Activated T-helper 9 cell treated with anti-CD3 and anti-CD28 coated beads, Interleukin-2, amount 50 U/mL, for 16 hours (primary cell): ENCODE measurements around the gene MUC2.
"Not testable (repeated sequence)": the region's sequence is repeated elsewhere in the genome, so short reads cannot be mapped to it uniquely, and the experiment has no call there.

Experiments used
- DNase-seq: peaks from one replicate; pipeline ENCODE4 v3.0.0-alpha.2; 2020; ENCODE audit warnings: low read depth

Gene MUC2

DNA sequence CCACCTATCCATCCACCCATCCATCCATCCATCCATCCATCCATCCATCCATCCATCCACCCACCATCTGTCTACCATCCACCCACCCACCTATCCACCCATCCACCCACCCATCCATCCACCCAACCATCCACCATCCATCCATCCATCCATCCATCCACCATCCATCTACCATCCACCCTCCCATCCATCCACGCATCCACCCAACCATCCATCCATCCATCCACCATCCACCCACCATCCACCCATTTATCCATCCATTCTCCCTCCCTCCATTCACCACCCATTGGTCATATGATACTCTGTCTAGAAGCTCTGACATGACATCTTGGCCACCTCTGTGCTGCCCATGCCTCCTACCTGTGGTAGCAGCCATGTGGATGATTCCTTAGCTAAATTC lies 31.7 kb downstream of the MUC2 start:
- no peak for DNase-seq

DNA sequence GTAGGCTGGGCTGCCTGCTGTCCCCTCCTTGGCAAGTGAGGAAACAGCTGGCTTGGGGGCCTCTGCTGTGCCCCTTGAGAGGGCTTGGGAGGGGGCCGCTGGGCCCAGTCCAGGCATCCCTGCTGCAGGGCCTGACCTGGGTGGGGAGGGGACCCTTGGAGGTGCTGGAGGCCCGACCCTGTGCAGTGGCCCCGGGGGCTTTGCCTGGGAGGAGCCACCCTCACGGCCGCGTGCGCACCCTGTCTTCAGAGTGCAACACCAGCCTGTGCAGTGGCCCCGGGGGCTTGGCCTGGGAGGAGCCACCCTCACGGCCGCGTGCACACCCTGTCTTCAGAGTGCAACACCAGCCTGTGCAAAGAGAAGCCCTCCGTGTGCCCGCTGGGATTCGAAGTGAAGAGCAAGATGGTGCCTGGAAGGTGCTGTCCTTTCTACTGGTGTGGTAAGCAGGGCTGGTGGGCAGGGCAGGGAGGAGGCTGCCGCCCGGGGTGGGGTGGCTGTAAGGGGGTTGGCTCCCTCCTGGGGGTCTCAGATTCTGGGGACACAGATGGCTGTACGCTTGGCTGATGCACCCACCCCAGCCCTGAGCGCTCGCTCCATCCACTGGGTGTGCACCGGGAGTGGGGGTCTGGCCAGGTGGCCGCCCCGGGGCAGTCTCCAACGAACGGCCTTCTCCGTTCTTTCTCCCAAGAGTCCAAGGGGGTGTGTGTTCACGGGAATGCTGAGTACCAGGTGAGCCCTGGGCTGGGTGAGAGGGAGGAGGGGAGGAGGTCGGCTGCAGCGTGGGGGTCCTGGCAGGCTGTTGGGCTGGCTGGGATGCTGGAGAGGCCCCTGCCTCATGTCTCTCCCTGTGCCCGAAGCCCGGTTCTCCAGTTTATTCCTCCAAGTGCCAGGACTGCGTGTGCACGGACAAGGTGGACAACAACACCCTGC lies 32.9 kb downstream of the MUC2 start:
- DNase-seq, result no peak

DNA sequence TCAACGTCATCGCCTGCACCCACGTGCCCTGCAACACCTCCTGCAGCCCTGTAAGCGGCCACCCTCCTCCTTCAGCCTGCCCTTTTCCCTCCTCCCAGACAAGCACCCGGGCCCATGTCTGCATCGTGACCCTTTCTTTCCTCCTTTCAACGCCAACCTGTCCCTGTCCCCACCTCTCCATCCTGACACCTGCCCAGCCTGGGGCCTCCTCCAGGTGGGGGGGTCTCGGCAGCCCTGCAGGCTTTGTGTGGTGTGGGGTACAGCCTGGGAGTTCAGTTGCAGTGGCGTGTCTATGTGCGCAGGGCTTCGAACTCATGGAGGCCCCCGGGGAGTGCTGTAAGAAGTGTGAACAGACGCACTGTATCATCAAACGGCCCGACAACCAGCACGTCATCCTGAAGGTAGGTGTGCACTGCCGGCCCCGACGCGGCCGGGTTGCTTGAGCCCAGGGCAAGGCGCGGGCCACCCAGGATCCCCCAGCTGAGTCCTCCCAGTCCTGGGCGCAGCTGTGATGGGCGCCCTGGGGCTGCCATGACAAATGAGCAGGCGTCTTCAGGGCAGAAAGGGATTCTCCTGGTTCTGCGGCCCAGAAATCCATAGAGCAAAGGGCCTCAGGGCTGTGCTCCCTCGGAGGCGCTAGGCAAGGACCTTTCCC lies 33.7 kb downstream of the MUC2 start:
- DNase-seq, result no peak

DNA sequence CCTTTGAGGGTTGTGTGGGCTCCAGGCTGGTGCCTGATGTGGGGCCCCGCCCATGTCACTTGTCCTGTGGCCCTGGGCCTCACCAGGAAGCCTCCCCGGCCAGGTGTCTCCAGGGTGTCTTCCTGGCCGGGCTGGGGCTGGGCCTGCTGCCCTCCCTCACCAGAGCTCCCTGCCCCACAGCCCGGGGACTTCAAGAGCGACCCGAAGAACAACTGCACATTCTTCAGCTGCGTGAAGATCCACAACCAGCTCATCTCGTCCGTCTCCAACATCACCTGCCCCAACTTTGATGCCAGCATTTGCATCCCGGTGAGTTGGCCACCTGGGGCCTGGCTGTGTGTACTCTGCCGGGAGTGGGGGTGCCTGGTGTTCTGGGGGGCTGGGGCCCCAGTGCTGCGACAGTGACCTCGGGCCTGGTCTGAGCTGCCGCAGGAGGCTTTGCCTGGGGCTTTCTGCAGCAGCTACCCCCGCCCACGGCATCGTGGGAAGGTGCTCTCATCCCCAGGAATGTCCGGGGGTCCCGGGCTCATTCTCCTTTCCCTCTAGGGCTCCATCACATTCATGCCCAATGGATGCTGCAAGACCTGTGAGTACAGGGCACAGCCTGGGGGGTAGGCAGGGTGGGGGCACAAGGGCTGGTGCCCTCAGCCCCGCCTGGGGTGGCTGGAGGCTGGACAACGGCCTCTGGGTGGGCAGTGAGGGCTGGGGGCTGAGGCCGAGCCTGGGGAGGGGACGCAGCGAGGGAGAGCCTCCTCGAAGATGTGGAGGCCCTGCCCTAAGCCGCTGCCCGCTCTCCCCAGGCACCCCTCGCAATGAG lies 34.6 kb downstream of the MUC2 start:
- DNase-seq, result no peak

DNA sequence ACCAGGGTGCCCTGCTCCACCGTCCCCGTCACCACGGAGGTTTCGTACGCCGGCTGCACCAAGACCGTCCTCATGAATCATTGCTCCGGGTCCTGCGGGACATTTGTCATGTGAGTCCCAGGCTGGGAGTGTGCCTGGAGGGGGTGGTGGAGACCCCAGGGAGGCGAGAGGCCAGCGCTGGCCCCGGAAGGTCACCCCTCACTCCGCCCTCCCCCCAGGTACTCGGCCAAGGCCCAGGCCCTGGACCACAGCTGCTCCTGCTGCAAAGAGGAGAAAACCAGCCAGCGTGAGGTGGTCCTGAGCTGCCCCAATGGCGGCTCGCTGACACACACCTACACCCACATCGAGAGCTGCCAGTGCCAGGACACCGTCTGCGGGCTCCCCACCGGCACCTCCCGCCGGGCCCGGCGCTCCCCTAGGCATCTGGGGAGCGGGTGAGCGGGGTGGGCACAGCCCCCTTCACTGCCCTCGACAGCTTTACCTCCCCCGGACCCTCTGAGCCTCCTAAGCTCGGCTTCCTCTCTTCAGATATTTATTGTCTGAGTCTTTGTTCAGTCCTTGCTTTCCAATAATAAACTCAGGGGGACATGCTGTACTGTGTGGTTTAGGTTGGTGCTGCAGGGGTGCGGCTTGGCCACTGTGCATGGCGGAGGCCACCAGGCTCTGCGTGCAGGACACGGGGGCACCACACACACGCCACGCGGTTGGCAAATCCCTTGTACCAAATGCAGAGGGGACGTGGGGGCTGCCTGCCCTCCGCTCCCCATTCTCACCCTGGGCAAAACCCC lies 35.4 kb downstream of the MUC2 start:
- DNase-seq, result no peak

DNA sequence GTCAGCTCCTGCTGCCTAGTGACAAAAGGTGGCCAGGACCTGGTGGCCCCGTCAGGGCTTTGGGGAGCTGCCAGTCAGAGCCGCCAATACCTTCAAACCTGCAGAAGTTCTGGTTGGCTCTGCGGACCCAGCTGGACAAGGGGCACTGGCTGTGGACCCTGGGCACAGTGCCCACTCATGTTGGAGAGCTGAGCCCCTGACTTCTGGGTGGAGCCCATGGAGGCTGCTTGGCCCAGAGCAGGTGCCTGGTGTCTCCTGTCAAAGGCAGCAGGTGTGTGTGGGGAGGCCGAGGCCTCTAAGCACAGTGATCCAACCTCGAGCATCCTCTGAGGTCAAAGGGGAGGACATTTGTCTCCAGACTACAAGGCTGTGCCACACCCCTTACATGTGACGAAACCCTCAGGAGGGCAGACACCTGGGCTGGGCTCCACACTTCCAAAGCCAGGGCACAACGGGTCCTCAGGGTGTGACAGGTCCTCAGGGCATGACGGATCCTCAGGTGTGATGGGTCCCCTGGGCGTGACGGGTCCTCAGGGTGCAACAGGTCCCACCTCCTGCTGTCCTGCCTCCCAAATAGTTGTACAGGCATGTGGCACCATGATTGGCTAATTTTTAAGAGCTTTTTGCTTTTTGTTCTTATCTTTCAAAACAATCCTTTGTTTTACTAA lies 37.0 kb downstream of the MUC2 start:
- DNase-seq, result no peak

DNA sequence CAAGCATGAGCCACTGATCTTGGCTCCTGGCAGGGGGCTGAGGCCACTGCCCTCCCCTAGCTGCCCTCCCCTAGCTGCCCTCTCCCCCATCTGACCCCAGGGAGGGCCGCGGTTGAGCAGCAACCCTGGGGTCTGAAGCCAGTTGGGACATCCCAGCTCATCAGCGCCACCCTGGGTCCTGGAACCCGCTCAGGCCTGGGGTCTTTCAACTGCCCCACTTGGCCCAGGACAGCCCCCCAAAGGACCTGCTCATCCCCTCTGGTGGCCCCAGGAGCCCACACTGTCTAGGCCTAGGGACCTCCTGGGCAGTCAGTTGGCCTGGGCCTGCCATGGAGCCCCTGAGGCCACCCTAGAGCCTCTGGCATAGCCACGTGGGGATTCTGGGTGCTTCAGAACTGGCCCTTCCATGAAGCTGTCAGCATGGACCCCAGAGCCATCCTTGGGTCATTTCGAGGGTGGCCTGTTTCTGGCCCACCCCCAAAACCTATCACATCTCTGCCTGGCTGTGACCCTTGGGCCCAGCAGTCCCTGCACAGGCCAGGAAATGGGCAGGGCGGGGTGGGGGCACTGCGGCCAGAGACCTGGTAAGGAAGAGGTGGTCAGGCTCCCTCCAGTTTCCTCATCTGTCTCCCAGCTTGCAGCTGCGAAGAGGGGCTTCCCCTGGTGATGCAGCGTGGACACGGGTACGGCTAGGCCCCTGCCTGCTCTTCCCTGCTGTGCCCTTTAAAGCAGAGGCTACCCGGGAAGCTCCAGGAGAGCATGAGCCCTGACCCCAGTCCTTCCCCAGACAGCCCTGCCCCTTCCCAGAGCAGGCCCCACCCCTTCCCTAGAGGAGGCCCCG lies 37.9 kb downstream of the MUC2 start:
- DNase-seq, result no peak

DNA sequence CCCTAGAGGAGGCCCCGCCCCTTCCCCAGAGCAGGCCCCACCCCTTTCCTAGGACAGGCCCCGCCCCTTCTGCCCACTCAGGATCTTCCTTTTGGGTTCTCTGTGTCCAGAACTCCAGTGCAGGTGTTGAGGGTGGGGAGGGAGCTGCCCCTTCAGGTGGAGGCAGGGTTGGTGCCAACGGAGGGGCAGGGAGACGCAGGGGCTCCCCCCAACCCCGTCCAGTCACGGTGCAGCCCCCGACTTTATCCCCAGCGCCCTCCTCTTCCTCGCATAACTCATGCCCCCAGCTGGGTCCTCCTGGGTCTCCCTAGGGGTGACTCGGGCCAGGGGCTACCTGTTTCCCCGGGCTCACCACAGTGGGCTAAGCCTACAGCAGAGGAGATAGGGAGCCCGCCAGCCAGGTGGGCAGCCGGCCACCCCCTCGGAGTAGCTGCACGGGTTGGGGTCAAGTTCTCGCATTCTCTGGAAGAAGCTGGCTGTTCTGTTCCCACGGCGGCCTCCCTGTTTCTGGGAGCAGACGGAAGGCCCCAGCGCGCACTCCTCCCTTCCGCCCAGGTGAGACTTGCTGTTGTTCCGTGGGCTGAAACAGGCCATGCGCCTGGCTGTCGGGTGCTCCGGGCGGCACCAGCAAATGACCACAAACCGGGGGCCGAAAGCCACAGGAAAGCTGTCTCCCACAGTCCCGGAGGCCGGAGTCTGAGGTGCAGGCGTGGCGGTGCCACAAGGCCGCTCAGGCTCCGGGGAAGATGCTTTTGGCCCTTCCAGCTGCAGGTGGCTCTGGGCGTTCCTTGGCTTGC lies 38.9 kb downstream of the MUC2 start:
- no peak for DNase-seq

DNA sequence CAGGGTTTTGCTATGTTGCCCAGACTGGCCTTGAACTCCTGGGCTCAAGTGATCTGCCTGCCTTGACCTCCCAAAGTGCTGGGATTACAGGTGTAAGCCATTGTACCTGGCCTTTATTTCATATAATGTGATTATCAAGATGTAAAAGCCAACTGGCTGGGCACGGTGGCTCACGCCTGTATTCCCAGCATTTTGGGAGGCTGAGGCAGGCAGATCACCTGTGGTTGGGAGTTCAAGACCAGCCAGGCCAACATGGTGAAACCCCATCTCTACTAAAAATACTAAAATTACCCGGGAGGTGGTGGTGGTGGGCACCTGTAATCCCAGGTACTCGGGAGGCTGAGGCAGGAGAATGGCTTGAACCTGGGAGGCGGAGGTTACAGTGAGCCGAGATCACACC lies 40.6 kb downstream of the MUC2 start:
- DNase-seq, result not testable (repeated sequence)

DNA sequence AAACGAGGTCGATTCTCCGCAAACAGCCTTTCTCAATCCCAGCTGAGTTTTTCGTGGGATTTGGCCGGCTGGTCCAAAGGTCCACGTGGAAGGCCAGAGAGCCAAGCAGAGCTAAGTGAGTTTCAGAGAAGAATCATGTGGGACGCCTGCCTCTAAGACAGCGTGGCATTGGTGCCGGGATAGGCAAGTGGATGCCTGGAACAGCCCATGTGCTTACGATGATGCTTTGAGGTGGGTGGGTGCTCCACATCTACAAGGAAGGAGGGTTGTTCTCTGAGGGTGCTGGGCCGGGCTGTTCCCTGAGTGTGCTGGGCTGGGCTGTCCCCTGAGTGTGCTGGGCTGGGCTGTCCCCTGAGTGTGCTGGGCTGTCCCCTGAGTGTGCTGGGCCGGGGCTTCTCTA lies 41.4 kb downstream of the MUC2 start:
- no peak for DNase-seq

DNA sequence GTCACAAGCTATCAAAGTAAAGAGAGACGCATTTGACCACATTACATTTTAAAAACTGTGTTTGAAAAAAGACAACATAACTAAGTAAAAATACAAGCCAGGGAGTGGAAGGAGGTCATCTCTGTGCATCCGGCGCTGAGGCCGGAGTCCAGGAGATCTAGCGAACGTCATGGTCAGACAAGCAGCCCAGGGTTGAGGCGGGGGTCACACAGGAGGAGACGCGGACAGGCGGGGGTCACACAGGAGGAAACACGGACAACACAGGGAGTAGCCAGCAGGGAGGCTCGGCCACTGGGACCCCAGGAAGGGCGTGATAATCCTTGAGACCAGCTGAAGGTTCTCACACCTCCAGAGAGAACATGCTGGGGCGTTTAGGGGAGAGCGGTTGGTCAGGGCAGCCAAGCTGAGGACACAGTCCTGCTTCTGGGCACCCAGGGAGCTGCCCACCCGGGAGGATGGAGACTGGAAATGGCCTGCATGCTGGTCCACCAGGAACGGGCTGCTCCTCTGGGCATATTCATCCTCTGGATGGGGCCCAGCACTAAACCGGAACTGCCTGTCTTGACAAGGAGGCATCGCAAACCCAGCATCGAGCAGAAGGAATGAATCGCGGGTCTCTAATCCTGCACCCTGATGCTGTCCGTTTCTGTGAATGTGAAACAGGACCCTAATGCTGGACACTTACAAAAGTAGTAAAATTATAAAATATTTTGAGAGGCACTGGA lies 42.2 kb downstream of the MUC2 start:
- DNase-seq, result no peak

DNA sequence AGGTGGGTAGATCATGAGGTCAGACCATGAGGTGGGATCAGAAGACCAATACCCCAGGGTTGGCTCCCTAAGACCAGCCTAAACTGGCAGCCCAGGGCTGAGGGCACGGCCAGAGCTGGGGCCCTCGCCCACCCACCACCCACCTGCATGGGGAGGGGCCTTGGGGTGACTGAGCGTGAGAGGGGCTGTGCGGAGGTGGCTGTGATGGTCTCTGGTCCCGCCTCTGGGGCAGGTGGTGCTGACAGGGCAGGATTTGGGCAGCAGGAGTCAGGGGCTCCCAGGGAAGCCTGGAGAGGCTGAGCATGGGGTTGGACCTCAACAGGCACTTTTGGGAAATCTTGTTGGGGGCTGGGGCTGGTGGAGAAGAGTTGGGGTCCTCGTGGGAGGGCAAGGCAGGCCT lies 43.3 kb downstream of the MUC2 start:
- no peak for DNase-seq

DNA sequence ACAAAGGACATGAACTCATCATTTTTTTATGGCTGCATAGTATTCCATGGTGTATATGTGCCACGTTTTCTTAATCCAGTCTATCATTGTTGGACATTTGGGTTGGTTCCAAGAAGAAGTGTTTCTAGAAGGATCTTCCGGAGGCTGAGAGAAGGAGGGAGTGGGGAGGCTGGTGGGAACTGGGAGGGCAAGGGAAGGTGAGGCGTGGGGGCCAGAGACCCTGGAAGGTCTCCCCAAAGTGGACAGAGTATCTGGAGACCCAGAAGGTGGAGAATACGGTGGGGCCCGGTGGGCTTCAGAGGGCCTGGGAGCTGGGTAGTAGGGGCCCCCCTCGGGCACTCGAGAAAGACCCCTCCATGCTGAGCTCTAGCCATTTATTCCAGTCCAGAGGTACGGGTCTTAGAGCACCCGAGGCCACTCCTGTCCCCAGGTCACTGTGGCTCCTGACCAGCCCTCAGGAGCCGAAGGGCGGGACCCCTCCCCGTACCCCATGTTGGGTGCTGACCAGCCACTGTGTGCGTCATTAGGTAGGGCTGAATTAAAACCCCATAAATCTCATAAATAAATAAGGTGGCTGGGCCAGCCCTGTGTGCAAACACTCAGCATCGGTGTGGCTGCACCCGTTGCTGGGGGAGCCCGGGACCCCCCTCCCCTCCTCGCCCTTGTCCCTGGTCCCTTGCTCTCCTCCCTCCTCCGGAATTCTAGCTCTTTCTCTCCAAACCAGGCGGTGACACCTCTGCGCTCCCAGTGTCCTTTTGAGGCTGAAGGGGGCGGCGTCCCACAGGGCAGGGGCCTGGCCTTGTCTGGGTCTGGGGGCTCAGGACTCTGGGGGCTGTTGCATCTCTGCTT lies 44.3 kb downstream of the MUC2 start:
- DNase-seq, result no peak

DNA sequence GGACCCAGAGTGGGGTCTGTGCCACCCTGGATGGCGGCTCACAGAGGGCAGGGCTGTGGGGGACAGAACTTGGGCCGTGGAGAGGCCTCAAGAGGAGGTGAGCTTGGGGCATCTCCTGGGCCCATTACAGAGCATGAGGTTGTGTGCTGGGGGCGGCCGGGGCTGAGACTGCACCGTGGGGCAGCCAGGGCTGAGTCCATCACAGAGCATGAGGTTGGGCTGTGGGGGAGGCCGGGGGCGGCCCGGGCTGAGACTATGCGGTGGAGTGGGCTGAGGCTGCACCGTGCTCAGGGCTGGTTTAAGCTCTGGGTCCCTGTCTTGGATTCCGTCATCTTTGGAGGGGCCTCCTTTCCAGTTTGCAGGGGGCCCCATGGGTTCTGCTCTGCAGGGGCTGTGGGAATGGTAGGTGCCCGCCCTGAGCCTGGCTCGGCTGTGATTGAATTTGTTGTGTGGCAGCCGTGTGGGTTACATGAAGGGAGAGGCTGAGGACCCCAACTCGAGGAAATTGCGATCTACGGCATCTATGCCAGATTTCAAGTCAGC lies 45.0 kb downstream of the MUC2 start:
- no peak for DNase-seq

DNA sequence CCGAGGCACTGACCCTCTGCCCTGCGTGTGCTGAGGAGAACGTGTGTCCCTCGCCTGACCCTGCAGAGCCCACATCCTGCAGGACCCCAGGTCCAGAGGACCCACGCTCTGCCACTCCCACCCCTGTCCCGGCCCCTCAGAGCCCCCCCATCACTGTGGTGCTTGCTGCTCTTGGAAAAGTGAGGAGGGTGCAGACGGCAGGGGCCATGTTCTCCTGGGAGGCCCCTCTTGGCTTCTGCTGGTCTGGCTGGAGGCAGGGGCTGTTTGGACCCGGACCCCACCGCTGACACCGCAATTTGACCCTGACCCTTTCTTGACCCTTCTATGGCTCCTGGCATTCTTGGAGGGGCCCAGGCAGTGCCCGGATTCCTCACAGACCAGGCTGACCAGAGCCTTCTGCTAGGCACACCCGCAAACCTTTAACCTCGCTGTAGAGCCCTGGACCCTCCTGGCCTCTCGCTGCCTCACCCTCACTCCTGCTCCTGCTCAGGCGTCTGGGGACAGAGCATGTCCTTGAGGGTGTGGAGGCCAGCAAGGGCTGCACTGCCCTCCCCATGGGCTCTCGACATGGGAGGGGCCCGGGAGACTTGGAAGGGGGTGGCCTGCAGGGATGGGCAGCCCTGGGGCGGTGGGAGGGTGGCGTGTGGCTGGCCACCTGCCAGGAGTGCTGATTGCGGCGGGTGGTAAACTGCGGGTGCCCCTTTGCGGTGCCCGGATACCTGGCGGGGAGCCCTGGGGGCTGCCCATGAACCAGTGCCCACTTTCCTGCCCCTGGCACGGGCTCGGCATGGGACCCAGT lies 46.1 kb downstream of the MUC2 start:
- DNase-seq, result no peak

DNA sequence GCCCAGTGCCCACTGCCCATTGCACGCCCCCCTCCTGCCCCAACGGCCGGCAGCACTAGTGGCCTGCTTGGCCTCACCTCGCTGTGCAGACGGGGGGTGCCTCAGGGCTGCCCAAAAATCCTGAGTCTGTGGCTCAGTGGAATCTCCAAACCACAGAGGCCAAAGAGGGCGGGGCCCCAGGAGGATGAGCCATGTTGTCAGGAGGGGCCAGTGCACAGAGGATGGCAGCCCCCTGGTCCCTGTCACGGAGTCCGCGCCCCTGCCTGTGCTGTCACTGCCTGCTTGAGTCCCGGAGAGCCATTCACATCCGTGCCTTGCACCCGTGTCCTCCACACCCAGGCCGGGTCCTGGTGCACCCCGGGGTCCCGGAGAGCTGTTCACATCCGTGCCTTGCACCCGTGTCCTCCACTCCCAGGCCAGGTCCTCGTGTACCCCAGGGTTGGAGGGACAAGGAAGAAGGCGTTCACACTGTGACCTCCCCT lies 46.7 kb downstream of the MUC2 start:
- DNase-seq, result no peak
